GM18951 (cell line): Measurements from ENCODE around the gene SLC6A3.
"Not testable (repeated sequence)": the region's sequence is repeated elsewhere in the genome, so short reads cannot be mapped to it uniquely, and the experiment has no call there.

Experiments
- POLR2A ChIP-seq: IDR thresholded peaks from 4 replicates; pipeline ENCODE4 v1.6.1; 2011; ENCODE audit warnings: mild to moderate bottlenecking; ENCODE audit not compliant: insufficient read length, insufficient read depth; ENCODE audit errors: extremely low read depth
- in situ Hi-C: fragments of 300-500 bp; cut with MboI; formaldehyde crosslinking; loops from one replicate; pipeline ENCODE4 v1.12.0; 2022; ENCODE audit warnings: low sequenced_read_pairs, mixed read lengths, inconsistent platforms; ENCODE audit not compliant: unreplicated experiment

Gene SLC6A3

GRCh38 chr5:1437226-1437829, 7.9 kb downstream of the SLC6A3 start:
- TF ChIP-seq POLR2A = no peak
- in situ Hi-C loops = no loop called here

GRCh38 chr5:1436681-1437080, 8.6 kb downstream of the SLC6A3 start:
- in situ Hi-C loops = no loop called here
- no peak for TF ChIP-seq POLR2A

DNA sequence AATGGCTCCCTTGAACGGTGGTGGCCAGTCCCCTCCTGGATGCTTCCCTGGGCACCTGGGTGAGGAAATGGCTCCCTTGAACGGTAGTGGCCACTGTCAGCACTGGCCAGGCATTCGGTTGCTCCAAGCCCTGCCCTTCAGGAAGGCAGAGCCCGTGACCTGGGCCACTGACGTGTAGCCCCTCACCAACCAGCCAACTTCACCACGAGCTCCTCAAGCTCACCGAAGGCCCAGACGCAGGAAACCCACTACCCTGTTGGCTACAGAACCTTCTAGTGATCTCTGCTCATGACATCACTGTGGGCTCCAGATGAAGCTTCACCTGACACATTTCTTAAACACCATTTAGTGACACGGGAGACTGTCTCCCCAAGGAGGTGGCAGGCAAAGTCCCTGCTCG, 9.2 kb downstream of the SLC6A3 start:
- in situ Hi-C loops = no loop called here
- no peak for TF ChIP-seq POLR2A

DNA sequence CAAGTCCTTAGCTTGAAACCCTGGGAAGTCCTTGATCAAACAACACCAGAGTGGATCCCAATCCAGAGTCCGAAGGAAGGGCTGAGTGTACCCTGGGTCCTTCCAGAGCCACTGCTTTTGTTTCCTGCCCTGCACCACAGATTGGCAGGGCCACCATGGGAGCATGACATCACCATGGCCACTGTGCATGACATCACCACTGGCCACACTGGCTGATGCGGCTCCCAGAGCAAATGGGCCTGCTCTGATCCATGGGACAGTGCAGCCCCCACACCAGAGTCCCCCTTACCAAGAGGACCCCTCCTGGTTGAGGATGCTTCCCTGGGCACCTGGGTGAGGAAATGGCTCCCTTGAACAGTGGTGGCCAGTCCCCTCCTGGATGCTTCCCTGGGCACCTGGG, 9.9 kb downstream of the SLC6A3 start:
- in situ Hi-C loops = no loop called here
- TF ChIP-seq POLR2A = no peak

DNA sequence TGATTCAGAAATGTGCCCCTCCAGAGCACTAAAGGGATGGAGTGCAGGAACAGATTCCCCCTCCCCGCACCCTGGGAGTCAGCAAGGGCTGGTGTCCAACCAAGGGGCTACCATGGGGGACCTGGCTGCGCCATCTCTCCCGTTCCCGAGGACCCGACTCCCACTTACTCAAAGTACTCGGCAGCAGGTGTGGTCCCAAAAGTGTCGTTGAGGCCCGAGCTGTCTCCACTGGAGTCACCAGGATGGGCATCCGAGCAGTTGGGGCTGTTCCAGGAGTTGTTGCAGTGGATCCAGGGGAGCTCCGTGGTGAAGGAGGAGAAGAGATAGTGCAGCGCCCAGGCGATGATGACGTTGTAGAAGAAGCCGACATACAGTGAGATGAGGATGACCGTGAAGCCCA, 12.9 kb downstream of the SLC6A3 start:
- in situ Hi-C loops = no loop called here
- no peak for TF ChIP-seq POLR2A

DNA sequence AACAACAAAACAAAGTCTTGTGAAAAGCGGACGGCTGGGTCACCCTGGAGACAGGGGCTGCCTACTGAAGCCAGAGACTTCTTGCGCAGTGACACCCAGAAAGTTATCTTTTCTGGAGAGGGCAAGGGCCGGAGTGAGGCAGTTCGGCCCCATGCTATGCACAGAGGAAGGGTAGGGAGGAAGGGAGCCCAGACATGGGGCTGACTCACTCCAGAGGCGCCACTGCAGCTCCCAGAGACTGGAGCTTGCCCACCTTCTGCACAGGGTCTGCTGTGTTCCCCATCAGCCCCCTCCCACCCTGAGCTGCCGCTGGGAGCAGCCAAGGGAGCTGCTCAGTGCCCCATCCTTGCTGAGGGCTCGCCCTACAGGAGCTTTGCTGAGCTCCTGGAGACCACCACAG, 13.3 kb downstream of the SLC6A3 start:
- TF ChIP-seq POLR2A = no peak
- in situ Hi-C loops = no loop called here

- in situ Hi-C loops = no loop called here
- TF ChIP-seq POLR2A = no peak
These were observed 14.0 kb downstream of the SLC6A3 start for GRCh38 chr5:1431021-1431811.

DNA sequence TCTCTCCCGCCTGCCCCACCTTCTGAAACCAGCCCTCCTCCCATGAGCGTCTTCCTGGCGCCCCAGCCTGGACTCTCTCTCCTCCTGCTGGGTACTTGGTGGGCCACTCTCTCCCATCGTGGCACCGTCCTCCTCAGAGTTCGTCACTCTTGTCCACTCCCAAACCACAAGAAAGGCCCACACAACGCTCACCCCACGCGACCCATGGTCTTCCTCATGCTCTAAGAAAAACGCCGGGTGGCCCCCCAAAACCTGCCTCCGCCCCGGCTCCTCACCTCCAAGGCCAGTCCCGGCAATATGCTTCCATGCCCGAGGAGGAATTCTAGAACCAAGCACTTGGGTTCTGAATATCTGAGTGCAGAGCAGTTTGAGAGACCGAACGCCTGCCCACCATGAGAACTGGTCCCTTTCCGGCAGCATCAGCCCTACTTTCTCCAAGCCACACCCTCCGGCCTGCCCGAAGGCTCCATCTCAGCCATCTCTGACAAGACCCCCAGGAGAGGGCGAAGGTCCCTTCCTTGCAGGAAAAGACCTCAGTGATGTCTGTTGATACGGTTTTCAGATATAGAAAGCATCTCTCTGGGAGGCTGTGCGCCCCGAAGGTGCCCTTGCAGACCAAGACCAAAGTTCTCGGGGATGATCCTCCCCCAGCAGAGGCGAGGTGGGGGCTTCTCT, 15.0 kb downstream of the SLC6A3 start:
- TF ChIP-seq POLR2A = no peak
- in situ Hi-C loops = no loop called here

DNA sequence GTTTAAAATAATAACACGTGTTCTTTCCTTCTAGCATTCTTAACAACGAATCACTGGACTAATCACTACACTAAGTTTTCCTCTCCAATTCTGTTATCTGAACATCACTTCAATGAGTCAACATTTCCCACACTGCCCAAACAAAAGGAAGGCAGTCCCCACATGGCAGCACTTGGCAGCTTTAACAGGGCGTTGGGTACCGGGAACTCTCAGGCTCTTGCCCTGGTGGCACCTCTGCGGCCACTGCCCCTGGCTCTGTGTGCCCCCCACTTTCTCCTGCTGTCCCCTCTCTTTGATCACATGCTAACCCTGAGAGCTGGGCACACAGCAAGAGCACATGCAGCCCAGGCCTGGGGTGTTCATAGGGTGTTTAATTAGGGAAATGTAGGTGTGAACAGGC, 15.7 kb downstream of the SLC6A3 start:
- in situ Hi-C loops = no loop called here
- no peak for TF ChIP-seq POLR2A

DNA sequence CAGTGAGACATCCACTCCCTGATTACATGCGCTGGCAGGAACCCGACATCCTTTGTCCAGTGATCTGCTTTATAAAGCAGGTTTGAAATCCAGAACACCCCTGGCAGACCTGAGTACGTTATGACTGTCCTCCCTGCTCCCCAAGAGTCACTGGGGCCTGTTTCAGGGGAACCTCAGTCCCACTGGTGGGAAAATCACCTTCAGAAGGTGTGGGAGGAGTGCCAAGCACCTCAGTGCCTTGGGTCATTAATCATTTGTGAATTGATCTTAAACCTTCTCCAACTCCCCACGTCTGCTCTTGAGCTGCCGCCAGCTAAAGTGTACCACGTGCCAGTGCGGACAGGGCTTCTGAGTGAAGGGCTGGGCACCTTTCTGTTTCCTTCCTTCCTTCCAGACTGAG, 16.2 kb downstream of the SLC6A3 start:
- in situ Hi-C loops = no loop called here

GRCh38 chr5:1428107-1428506, 17.1 kb downstream of the SLC6A3 start:
- no peak for TF ChIP-seq POLR2A
- in situ Hi-C loops = no loop called here

More for the DNA sequence above, 16.2 kb downstream of the SLC6A3 start:
- no peak for TF ChIP-seq POLR2A

GRCh38 chr5:1424716-1425115, 20.5 kb downstream of the SLC6A3 start:
- in situ Hi-C loops = no loop called here
- TF ChIP-seq POLR2A = no peak

DNA sequence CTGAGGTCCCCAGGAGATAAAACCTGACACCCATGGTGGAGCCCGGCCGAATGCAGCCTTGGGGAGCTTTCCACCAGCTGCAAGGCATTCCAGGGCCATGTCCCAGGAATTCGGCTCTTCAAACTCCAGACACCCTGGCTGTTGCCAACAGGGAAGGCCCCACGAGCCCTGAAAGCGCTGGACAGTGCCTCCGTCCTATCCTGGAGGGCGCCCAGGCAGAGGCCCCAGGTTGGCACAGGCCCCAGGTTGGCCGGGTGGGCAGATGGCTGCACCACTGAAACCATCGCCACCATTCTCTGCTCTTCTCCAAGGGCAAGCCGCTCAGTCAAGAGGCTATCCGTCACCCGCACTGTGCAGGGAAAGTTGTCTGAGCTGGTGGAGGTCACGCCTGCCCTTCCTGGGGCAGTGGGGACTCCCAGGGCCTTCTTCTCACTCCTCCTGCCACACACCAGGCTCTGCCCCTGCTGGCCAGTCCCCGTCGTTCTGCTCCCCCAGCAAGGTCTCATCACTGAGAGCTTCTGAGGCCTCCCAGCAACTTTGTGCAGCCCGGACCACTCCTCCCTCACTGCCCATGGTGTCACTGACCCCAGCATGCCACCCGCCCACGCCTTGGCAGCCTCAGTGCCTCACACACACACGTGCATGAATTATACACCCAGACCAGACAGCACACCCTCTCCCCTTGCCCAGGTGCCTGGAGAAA, 21.2 kb downstream of the SLC6A3 start:
- no peak for TF ChIP-seq POLR2A
- in situ Hi-C loops = no loop called here

DNA sequence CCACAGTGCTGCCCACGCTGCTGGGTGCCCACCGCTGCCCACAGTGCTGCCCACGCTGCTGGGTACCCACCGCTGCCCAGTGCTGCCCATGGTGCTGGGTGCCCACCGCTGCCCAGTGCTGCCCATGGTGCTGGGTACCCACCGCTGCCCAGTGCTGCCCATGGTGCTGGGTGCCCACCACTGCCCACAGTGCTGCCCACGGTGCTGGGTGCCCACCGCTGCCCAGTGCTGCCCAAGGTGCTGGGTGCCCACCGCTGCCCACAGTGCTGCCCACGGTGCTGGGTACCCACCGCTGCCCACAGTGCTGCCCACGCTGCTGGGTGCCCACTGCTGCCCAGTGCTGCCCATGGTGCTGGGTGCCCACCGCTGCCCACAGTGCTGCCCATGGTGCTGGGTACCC, 22.7 kb downstream of the SLC6A3 start:
- in situ Hi-C loops = not testable (repeated sequence)
